HCT116 (cell line): ENCODE measurements around the gene TMEM202. TPM values are rescaled to one million over a fixed set of nuclear protein-coding genes. Genes with fewer than 3 reads are reported as not detected.
"Not testable (repeated sequence)": the region's sequence is repeated elsewhere in the genome, so short reads cannot be mapped to it uniquely, and the experiment has no call there.

ENCODE experiments used
- ATAC-seq: fragments of 200-7000 bp; cut with Tn5 transposase; 2 replicates; pipeline ENCODE4 v1.9.1; 2020; ENCODE audit warnings: mild to moderate bottlenecking, moderate library complexity
- BruUV-seq: library from RNA; stranded (reverse); fragments of 400-500 nt; replicated peaks from 2 replicates; lab custom pipeline; 2021; lab: Mats Ljungman, UMichigan
- CTCF ChIA-PET: fragments of 300-600 bp; sonication (Branson Sonifier 250); formaldehyde crosslinking; loops from one replicate; lab custom pipeline; 2021; ENCODE audit warnings: antibody characterized with exemption; lab: Charles Lee
- POLR2A ChIA-PET: fragments of 300-600, 350-600 bp; sonication (Branson Sonifier 250); formaldehyde crosslinking; loops from one replicate; lab custom pipeline; 2021; ENCODE audit warnings: antibody characterized with exemption; lab: Charles Lee
- RAD21 ChIA-PET, 2 experiments: fragments of 300-600 bp; sonication (Branson Sonifier 250); formaldehyde crosslinking; loops; one replicate each; lab custom pipeline; 2023; ENCODE audit warnings: low total read pairs in 2 of 2; ENCODE audit not compliant: uncharacterized antibody in 2 of 2, unreplicated experiment in 2 of 2, low non-redundant PET in 1 of 2; lab: Charles Lee
- DNase-seq: peaks from one replicate; pipeline ENCODE4 v3.0.0-alpha.2; 2010; ENCODE audit warnings: low read depth, low spot score
- H2AFZ ChIP-seq: fragments of 200-600 bp; shearing (Covaris generic), sonication (generic); 2 replicates; pipeline ENCODE4 v1.6.1; 2017; ENCODE audit warnings: low read depth, mixed run types, mixed read lengths, antibody characterized with exemption, low read length; ENCODE audit not compliant: poor library complexity, severe bottlenecking
- H3K27ac ChIP-seq: 2 replicates; pipeline ENCODE4 v1.5.1; 2012; ENCODE audit warnings: low read depth, low read length
- H3K27me3 ChIP-seq: fragments of 200-600 bp; sonication (generic); 2 replicates; pipeline ENCODE4 v1.6.1; 2016; ENCODE audit warnings: mixed run types, low read length, mixed read lengths; ENCODE audit not compliant: insufficient read depth
- H3K36me3 ChIP-seq, 2 experiments: fragments of 200-500 bp in 1 of 2; fragments of 200-600 bp in 1 of 2; sonication (Bioruptor generic) in 1 of 2; sonication (generic) in 1 of 2; 2 replicates each; pipeline versions ENCODE4 v1.5.1 to v1.6.1; 2014 to 2016; ENCODE audit warnings: low read length in 2 of 2, inconsistent platforms in 1 of 2, mixed read lengths in 1 of 2, mixed run types in 1 of 2; ENCODE audit not compliant: insufficient read depth in 2 of 2, control insufficient read depth in 1 of 2
- H3K4me1 ChIP-seq, 2 experiments: fragments of 200-600 bp in 1 of 2; sonication (generic) in 1 of 2; 2 replicates each; pipeline versions ENCODE4 v1.5.1 to v1.6.1; 2012 to 2017; ENCODE audit warnings: low read length in 2 of 2, inconsistent platforms in 1 of 2, mild to moderate bottlenecking in 1 of 2, mixed read lengths in 1 of 2, mixed run types in 1 of 2, moderate library complexity in 1 of 2; ENCODE audit not compliant: insufficient read depth in 2 of 2, control insufficient read depth in 1 of 2
- H3K4me2 ChIP-seq: fragments of 200-600 bp; sonication (generic); 2 replicates; pipeline ENCODE4 v1.6.1; 2017; ENCODE audit warnings: mixed run types, low read length, mixed read lengths
- H3K4me3 ChIP-seq, 2 experiments: fragments of 200-600 bp in 1 of 2; sonication (generic) in 1 of 2; replicated peaks in 1 of 2; 2 replicates each; pipeline ENCODE4 v1.5.1; 2011 to 2016; ENCODE audit warnings: low read length in 2 of 2, control low read depth in 1 of 2, low read depth in 1 of 2, mild to moderate bottlenecking in 1 of 2, mixed read lengths in 1 of 2, mixed run types in 1 of 2
- H3K79me2 ChIP-seq: fragments of 200-600 bp; sonication (generic); 2 replicates; pipeline ENCODE4 v1.6.1; 2017; ENCODE audit warnings: mild to moderate bottlenecking, mixed run types, low read length, moderate library complexity, mixed read lengths; ENCODE audit not compliant: insufficient read depth
- H3K9ac ChIP-seq: fragments of 200-600 bp; sonication (generic); 2 replicates; pipeline ENCODE4 v1.6.1; 2016; ENCODE audit warnings: low read length, mixed read lengths
- H3K9me2 ChIP-seq: fragments of 200-600 bp; sonication (generic), shearing (Covaris generic); 2 replicates; pipeline ENCODE4 v1.6.1; 2017; ENCODE audit warnings: mixed run types, mild to moderate bottlenecking, moderate library complexity; ENCODE audit not compliant: insufficient read depth
- H3K9me3 ChIP-seq, 2 experiments: fragments of 200-500 bp in 1 of 2; fragments of 200-600 bp in 1 of 2; sonication (Bioruptor generic) in 1 of 2; sonication (generic) in 1 of 2; 2 replicates each; pipeline ENCODE4 v1.6.1; 2014 to 2017; ENCODE audit warnings: low read length in 2 of 2, mixed read lengths in 2 of 2, inconsistent platforms in 1 of 2, low read depth in 1 of 2, mild to moderate bottlenecking in 1 of 2, mixed run types in 1 of 2, moderate library complexity in 1 of 2; ENCODE audit not compliant: control insufficient read depth in 1 of 2, insufficient read depth in 1 of 2
- H4K20me1 ChIP-seq: fragments of 200-600 bp; sonication (generic), shearing (Covaris generic); 2 replicates; pipeline ENCODE4 v1.6.1; 2017; ENCODE audit warnings: mixed run types, mild to moderate bottlenecking, moderate library complexity; ENCODE audit not compliant: insufficient read depth
- ATF3 ChIP-seq: IDR thresholded peaks from 2 replicates; pipeline ENCODE4 v1.6.1; 2012
- EGR1 ChIP-seq: IDR thresholded peaks from 2 replicates; pipeline ENCODE4 v1.6.1; 2012; ENCODE audit warnings: low read depth
- EZH2 ChIP-seq: fragments of 200-600 bp; sonication (generic); IDR thresholded peaks from 2 replicates; pipeline ENCODE4 v1.6.1; 2017; ENCODE audit warnings: antibody characterized with exemption, mixed run types
- FOSL1 ChIP-seq: IDR thresholded peaks from 2 replicates; pipeline ENCODE4 v1.6.1; 2012; ENCODE audit warnings: low read depth
- JUND ChIP-seq: IDR thresholded peaks from 2 replicates; pipeline ENCODE4 v1.6.1; 2012
- POLR2AphosphoS5 ChIP-seq: IDR thresholded peaks from 2 replicates; pipeline ENCODE4 v1.6.1; 2011; ENCODE audit warnings: mild to moderate bottlenecking, low read depth, low read length, moderate library complexity
- RAD21 ChIP-seq: IDR thresholded peaks from 2 replicates; pipeline ENCODE4 v1.6.1; 2012; ENCODE audit warnings: low read depth, mild to moderate bottlenecking
- SIN3A ChIP-seq: IDR thresholded peaks from 2 replicates; pipeline ENCODE4 v1.6.1; 2012; ENCODE audit warnings: low read depth
- SP1 ChIP-seq: IDR thresholded peaks from 2 replicates; pipeline ENCODE4 v1.6.1; 2012; ENCODE audit warnings: low read depth
- SRF ChIP-seq: IDR thresholded peaks from 2 replicates; pipeline ENCODE4 v1.6.1; 2012; ENCODE audit warnings: low read depth
- TCF7L2 ChIP-seq: IDR thresholded peaks from 2 replicates; pipeline ENCODE4 v1.7.0; 2011; ENCODE audit warnings: borderline replicate concordance, inconsistent platforms; ENCODE audit not compliant: insufficient read depth, insufficient read length; ENCODE audit errors: extremely low read depth
- YY1 ChIP-seq: IDR thresholded peaks from 2 replicates; pipeline ENCODE4 v1.6.1; 2011; ENCODE audit warnings: low read length, low read depth, moderate library complexity, mild to moderate bottlenecking; ENCODE audit not compliant: insufficient replicate concordance; ENCODE audit errors: extremely low read depth
- ZBTB33 ChIP-seq: IDR thresholded peaks from 2 replicates; pipeline ENCODE4 v1.6.1; 2011; ENCODE audit warnings: mild to moderate bottlenecking, low read length, moderate library complexity; ENCODE audit not compliant: insufficient replicate concordance; ENCODE audit errors: extremely low read depth
- ZFX ChIP-seq: fragments of 450-650 bp; IDR thresholded peaks from 2 replicates; pipeline ENCODE4 v1.6.1; 2017
- ZNF274 ChIP-seq: fragments of 200-500 bp; sonication (Bioruptor generic); IDR thresholded peaks from 2 replicates; pipeline ENCODE4 v1.6.1; 2014; ENCODE audit warnings: mild to moderate bottlenecking, low read depth, low read length, inconsistent platforms
- intact Hi-C: fragments of 100-400 bp; cut with micrococcal nuclease; formaldehyde crosslinking; loops from 2 replicates; pipeline ENCODE4 v1.10.0; 2022
- total RNA-seq: library from RNA; stranded (reverse); gene quantifications from one replicate; pipeline ENCODE4 v1.2.1, GENCODE V29; 2021; ENCODE audit not compliant: unreplicated experiment
- TF ChIP-seq, protein P1 (sequence below), 3 experiments: fragments of 200-600 bp in 1 of 3; sonication (generic) in 1 of 3; IDR thresholded peaks in 2 of 3; conservative IDR thresholded peaks in 1 of 3; 2 replicates each; pipeline ENCODE4 v1.5.1; 2012 to 2017; ENCODE audit warnings: low read depth in 2 of 3, low read length in 2 of 3, antibody characterized with exemption in 1 of 3, borderline replicate concordance in 1 of 3, control low read depth in 1 of 3, mild to moderate bottlenecking in 1 of 3, mixed read lengths in 1 of 3, mixed run types in 1 of 3, moderate library complexity in 1 of 3; ENCODE audit not compliant: insufficient read depth in 1 of 3

TMEM202 gene
- total RNA-seq, 1 experiment from 2014 or later, result not detected

DNA sequence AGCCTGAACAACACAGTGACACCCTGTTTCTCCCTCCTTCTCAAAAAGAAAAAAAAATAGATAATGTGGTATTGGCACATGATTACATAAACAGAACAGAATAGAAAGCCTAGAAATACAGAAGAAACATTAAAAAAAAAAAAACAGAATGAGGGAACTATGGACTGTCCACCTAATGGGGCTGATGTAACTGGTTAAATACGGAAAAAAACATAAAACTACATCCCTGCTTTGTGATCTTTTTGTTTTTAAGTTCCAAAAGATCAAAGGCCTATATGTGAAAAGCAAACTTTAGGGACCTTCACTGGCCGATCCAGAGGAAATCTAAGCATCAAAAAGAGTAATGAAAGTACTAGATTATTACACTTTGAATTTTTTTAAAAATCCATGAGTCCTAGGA, 17.2 kb downstream of the TMEM202 start:
- no peak overlapping the region for H2AFZ ChIP-seq
- ATAC-seq, result no peak
- H4K20me1 ChIP-seq, result no peaks in the 10 kb centered on the region
- ChIA-PET CTCF (no interaction called here), POLR2A (no interaction called here)
- BruUV-seq, result no TSS peak
- no peaks in the 10 kb centered on the region for H3K36me3 ChIP-seq
- H3K9me2 ChIP-seq, result no peaks in the 10 kb centered on the region
- intact Hi-C loops, result no loop called here
- TF ChIP-seq JUND (no peak), SRF (no peak), TCF7L2 (no peak), SP1 (no peak), ZBTB33 (no peak), YY1 (no peak), RAD21 (no peak), SIN3A (no peak), EGR1 (no peak), EZH2 (no peak), ZFX (no peak), FOSL1 (no peak), POLR2AphosphoS5 (no peak), ZNF274 (no peak), ATF3 (no peak)
- TF ChIP-seq, protein P1, sequence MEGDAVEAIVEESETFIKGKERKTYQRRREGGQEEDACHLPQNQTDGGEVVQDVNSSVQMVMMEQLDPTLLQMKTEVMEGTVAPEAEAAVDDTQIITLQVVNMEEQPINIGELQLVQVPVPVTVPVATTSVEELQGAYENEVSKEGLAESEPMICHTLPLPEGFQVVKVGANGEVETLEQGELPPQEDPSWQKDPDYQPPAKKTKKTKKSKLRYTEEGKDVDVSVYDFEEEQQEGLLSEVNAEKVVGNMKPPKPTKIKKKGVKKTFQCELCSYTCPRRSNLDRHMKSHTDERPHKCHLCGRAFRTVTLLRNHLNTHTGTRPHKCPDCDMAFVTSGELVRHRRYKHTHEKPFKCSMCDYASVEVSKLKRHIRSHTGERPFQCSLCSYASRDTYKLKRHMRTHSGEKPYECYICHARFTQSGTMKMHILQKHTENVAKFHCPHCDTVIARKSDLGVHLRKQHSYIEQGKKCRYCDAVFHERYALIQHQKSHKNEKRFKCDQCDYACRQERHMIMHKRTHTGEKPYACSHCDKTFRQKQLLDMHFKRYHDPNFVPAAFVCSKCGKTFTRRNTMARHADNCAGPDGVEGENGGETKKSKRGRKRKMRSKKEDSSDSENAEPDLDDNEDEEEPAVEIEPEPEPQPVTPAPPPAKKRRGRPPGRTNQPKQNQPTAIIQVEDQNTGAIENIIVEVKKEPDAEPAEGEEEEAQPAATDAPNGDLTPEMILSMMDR (IDR thresholded peaks at IDR 0.05 in 2 of 3, conservative IDR thresholded peaks at IDR 0.05 in 1 of 3; ENCODE audit: borderline replicate concordance in 1 of 3, insufficient read depth in 1 of 3, low read depth in 2 of 3, low read length in 2 of 3), result no peak
- TF ChIP-seq, all 23 proteins: peak for 0
- H3K4me1 ChIP-seq, result no peaks in the 10 kb centered on the region
- no peaks in the 10 kb centered on the region for H3K79me2 ChIP-seq
- no peaks in the 10 kb centered on the region for H3K27me3 ChIP-seq
- H3K27ac ChIP-seq, result no peak overlapping the region
- no peak overlapping the region for H3K4me3 ChIP-seq
- no peaks in the 10 kb centered on the region for H3K9me3 ChIP-seq
- H3K4me2 ChIP-seq, result no peak overlapping the region
- H3K9ac ChIP-seq, result no peak overlapping the region
- no peak for DNase-seq
- RAD21 ChIA-PET, result no interaction called here

- H3K27me3 ChIP-seq, POLR2A ChIA-PET, H3K9ac ChIP-seq, H3K36me3 ChIP-seq, intact Hi-C loops, H2AFZ ChIP-seq, H3K79me2 ChIP-seq, DNase-seq, H3K9me3 ChIP-seq, BruUV-seq, H3K4me1 ChIP-seq, H3K9me2 ChIP-seq, H3K4me3 ChIP-seq, CTCF ChIA-PET, H4K20me1 ChIP-seq, ATAC-seq, H3K27ac ChIP-seq, H3K4me2 ChIP-seq: not testable (repeated sequence)
- RAD21 ChIA-PET, result interaction anchor here in 1 of 2 experiments (0.6 kb wide), 1 partner anchor 86 kb away, joined by 3 read pairs; no protein-coding TSS in a partner anchor
Observed at GRCh38 chr15:72419768-72420167, 21.7 kb downstream of the TMEM202 start.
